ENCODE results near the gene RYK.

RYK gene

DNA sequence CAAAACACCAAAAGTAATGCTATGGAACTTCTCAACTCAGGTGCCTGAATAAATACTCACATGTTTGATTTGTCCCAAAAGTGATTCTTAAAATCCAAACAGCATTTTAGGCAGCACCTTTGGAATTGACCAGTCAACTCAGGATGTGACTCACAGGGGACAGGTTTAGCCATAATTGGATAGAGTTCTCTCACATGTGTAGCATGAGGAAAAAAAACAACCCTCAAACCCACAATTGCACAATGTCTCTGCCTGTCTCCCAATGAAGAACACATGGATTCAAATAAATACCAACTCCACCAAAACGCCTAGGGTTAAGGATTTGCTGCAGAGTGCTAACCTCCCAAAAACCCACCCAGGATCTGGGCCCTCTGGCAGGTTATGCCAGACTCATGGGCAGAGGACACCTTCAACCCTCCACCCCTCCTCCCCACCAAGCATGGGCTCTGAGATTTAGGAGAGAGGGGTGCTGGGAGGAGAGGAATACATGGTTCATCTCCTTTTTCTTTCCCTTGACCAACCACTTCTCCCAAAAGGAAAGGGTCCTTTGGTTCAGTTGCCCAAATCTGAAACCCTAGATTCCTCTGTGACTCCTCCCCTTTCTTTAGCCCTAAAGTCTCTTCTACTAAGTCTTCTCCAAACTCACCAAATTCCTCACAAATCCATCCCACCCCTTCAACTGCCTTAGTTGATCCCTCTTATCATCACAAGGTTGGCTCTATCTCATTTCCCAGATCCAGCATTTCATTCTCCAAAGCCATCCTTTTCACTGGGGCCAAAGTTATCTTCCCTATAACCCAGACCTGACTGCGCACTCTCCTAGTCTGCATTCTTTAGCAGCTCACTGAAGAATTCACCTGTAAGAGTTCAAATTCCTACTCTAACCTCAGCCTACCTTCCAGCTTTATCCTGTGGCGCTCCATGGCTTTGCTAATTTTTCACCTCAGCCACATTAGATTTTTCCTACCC, 7.7 kb downstream of the RYK start:
- DNase-seq (ENCODE audit: insufficient read length, low spot score), result no peak
- TF ChIP-seq PAX5 (IDR thresholded peaks at IDR 0.05; ENCODE audit: insufficient read depth, low read length, severe bottlenecking) (no peak), POLR2AphosphoS5 (IDR thresholded peaks at IDR 0.05; ENCODE audit: low read depth, low read length) (no peak), SPI1 (IDR thresholded peaks at IDR 0.05; ENCODE audit: low read depth, low read length) (no peak), TAF1 (IDR thresholded peaks at IDR 0.05; ENCODE audit: low read depth, low read length) (no peak), POLR2A (IDR thresholded peaks at IDR 0.05; ENCODE audit: low read depth, low read length) (no peak), POU2F2 (IDR thresholded peaks at IDR 0.05; ENCODE audit: low read depth, low read length) (no peak)
- no peak for FAIRE-seq

DNA sequence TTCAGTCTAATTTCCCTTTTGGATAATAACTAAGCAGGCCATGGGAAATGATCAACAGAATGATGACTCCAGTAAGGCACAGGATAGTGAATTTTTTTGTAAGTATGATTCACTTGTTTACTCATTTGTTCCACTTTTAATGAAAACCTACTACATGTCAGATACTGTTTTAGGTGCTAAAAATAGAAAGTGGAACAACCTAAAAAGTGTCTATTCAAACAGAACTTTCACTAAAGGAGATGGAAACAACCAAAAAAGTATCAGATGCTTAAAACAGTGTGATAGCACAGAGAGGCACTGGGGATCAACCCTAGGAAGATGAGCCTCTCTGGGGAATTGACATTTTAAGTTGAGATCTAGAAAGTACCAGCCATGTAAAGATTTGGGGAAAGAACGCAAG, 11.1 kb downstream of the RYK start:
- FAIRE-seq (peak; percentile 52), DNase-seq (ENCODE audit: insufficient read length, low spot score) (no peak)
- TF ChIP-seq POLR2AphosphoS5 (IDR thresholded peaks at IDR 0.05; ENCODE audit: low read depth, low read length) (no peak), POU2F2 (IDR thresholded peaks at IDR 0.05; ENCODE audit: low read depth, low read length) (no peak), PAX5 (IDR thresholded peaks at IDR 0.05; ENCODE audit: insufficient read depth, low read length, severe bottlenecking) (no peak), SPI1 (IDR thresholded peaks at IDR 0.05; ENCODE audit: low read depth, low read length) (no peak), POLR2A (IDR thresholded peaks at IDR 0.05; ENCODE audit: low read depth, low read length) (no peak), TAF1 (IDR thresholded peaks at IDR 0.05; ENCODE audit: low read depth, low read length) (no peak)

DNA sequence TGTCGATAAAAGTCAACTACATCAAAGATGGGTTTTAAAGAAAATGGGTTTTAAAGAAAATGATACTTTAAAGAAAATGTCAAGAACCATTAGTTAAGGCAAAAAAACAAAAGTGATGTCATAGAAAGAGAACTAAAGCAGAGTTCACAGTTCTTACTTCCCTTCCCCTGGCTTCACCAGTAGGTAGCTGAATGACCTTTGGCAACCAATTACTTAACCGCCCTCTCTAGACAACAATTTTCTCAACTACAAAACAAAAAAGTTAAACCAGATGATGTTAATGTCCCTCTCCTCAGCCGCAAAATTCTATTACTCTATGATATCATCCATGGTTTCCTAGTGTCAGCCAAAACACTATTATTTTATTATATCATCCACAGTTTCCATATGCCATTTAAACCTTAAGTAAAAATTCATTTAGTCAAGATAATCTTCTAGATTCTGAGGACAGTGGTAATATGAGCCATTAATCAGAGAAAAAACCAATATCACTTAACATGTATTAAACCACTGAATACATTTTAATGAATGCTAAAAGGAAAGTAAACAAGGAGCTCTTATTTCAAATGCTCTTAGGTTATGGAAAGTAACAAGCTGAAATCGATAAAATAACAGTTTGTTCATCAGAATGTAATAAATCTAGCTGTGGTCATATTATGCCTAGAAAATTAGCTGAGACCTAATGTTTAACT, 13.1 kb downstream of the RYK start:
- DNase-seq (ENCODE audit: insufficient read length, low spot score) (no peak), FAIRE-seq (peak; percentile 81)
- no peak for TF ChIP-seq PAX5 (IDR thresholded peaks at IDR 0.05; ENCODE audit: insufficient read depth, low read length, severe bottlenecking)
- TF ChIP-seq TAF1 (IDR thresholded peaks at IDR 0.05; ENCODE audit: low read depth, low read length), result no peak
- TF ChIP-seq POLR2AphosphoS5 (IDR thresholded peaks at IDR 0.05; ENCODE audit: low read depth, low read length), result no peak
- TF ChIP-seq SPI1 (IDR thresholded peaks at IDR 0.05; ENCODE audit: low read depth, low read length), result peak; percentile 45
- TF ChIP-seq POLR2A (IDR thresholded peaks at IDR 0.05; ENCODE audit: low read depth, low read length), result no peak
- no peak for TF ChIP-seq POU2F2 (IDR thresholded peaks at IDR 0.05; ENCODE audit: low read depth, low read length)

DNA sequence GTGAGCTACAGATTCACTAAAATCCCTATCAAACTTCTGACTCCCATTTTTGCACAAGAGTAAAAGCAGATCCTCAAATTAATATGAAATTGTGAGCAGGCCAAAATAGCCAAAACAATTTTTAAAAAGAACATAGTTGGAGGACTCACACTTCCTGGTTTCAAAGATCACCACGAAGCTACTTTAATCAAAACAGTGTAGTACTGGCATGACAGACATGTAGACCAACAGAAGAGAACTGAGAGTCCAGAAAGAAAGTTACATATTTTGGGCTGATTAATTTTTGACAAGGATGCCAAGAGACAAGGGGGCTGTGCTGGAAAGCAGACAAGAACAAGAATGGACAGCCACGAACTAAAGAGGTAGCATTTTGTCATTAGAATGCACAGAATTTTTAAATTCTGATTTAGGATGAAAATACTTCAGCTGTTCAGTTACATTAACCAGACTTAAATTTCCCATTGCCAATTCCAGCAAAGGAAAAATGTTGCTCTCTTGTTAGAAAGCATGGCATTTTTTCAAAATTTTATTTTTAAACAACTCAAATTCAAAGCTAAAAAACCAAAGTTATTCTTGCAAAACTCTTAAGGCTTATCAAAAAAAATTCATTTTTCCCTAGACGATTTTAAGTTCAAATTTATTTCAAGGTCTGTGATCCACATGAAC, 14.0 kb downstream of the RYK start:
- DNase-seq (ENCODE audit: insufficient read length, low spot score) (no peak), FAIRE-seq (peak; percentile 74)
- TF ChIP-seq POLR2AphosphoS5 (IDR thresholded peaks at IDR 0.05; ENCODE audit: low read depth, low read length) (no peak), SPI1 (IDR thresholded peaks at IDR 0.05; ENCODE audit: low read depth, low read length) (peak; percentile 82)

DNA sequence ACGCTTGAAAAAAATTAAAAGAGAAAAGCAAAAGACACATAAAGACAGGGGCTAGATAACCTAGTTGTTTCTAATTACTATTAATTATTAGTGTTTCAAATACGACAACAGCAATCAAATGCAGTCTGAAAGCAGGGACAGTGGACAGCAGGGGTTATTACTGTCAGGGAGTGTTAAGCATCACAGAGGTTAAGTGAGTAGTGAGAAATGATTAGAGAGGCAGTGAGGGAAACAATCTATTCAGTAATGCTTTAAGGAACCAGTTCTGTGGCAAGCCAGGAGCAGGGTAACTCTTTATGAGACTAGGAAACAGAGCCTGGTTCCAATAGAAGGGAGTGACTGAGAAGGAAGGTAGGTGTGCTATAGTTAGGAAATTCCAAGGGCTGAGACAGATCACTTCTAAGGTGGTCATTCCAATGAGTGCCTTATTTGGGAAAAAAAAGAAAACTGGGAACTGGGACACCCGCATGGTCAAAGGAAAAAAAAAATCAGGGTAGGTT, 15.0 kb downstream of the RYK start:
- FAIRE-seq (no peak), DNase-seq (ENCODE audit: insufficient read length, low spot score) (no peak)
- TF ChIP-seq PAX5 (IDR thresholded peaks at IDR 0.05; ENCODE audit: insufficient read depth, low read length, severe bottlenecking), result no peak
- no peak for TF ChIP-seq SPI1 (IDR thresholded peaks at IDR 0.05; ENCODE audit: low read depth, low read length)
- TF ChIP-seq POLR2A (IDR thresholded peaks at IDR 0.05; ENCODE audit: low read depth, low read length), result no peak
- no peak for TF ChIP-seq POU2F2 (IDR thresholded peaks at IDR 0.05; ENCODE audit: low read depth, low read length)
- TF ChIP-seq TAF1 (IDR thresholded peaks at IDR 0.05; ENCODE audit: low read depth, low read length), result no peak
- TF ChIP-seq POLR2AphosphoS5 (IDR thresholded peaks at IDR 0.05; ENCODE audit: low read depth, low read length), result no peak

DNA sequence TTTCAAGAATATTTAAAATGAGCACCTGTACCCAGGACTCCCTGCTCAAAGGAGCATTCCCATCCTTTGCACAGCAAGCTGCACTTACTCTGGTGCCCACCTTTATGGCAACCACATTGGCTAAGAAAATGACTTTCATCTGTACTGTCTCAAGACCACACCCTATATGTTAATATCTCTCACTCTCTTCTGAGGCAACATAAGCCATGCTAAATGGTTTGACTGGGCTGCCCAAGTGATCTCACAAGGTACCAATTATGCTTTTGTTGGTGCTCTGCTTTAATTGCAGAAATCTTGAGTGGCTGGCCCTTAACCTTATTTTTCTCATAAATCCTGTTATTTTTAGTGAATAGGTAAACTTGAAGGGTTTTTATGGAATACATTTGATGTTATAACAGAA, 17.7 kb downstream of the RYK start:
- FAIRE-seq (no peak), DNase-seq (ENCODE audit: insufficient read length, low spot score) (no peak)
- TF ChIP-seq POLR2A (IDR thresholded peaks at IDR 0.05; ENCODE audit: low read depth, low read length) (no peak), POLR2AphosphoS5 (IDR thresholded peaks at IDR 0.05; ENCODE audit: low read depth, low read length) (no peak), PAX5 (IDR thresholded peaks at IDR 0.05; ENCODE audit: insufficient read depth, low read length, severe bottlenecking) (no peak), TAF1 (IDR thresholded peaks at IDR 0.05; ENCODE audit: low read depth, low read length) (no peak), POU2F2 (IDR thresholded peaks at IDR 0.05; ENCODE audit: low read depth, low read length) (no peak), SPI1 (IDR thresholded peaks at IDR 0.05; ENCODE audit: low read depth, low read length) (no peak)

DNA sequence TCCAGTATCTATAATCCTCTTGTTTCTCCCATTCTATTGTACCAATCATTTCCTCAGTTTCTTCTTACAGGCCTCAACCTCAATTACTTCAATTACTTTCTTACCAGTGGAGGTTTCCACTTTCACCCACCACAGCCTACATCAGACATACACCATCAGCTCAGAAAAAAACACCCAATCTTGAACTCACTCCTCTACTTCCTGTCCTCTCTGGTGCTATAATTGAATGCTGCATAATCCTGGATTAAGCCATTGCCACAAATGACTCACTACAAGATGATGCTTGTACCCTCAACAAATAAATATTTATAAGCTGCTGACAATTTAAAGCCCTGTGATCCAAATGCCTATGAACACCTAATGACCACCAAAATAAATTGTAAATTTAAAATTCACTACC, 18.5 kb downstream of the RYK start:
- TF ChIP-seq POLR2A (IDR thresholded peaks at IDR 0.05; ENCODE audit: low read depth, low read length) (no peak), SPI1 (IDR thresholded peaks at IDR 0.05; ENCODE audit: low read depth, low read length) (0 out of 2 replicates have a peak, but pooled peaks have one; percentile 4)
- FAIRE-seq, result no peak
- no peak for DNase-seq (ENCODE audit: insufficient read length, low spot score)

DNA sequence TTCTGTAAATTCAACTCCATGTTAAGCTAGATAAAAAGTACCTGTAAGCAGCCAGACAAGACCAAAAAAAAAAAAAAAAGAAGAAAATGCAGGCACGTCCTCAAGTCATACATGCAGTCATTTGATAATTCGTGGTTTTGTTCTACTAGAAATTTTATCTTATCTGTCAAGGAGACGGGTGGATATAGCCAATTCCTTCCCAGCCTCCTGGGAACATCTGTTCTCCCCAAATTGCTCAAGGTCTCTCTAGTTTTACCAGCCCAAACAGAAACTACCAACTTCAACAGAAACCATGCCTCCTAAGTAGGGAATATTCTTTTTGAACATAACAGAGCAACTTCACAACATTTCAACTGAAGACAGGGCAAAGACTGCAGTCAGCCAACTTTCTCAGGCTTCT, 19.5 kb downstream of the RYK start:
- DNase-seq (ENCODE audit: insufficient read length, low spot score), result no peak
- FAIRE-seq, result no peak
- no peak for TF ChIP-seq POLR2AphosphoS5 (IDR thresholded peaks at IDR 0.05; ENCODE audit: low read depth, low read length)
- TF ChIP-seq POU2F2 (IDR thresholded peaks at IDR 0.05; ENCODE audit: low read depth, low read length), result no peak
- no peak for TF ChIP-seq SPI1 (IDR thresholded peaks at IDR 0.05; ENCODE audit: low read depth, low read length)
- no peak for TF ChIP-seq POLR2A (IDR thresholded peaks at IDR 0.05; ENCODE audit: low read depth, low read length)
- TF ChIP-seq TAF1 (IDR thresholded peaks at IDR 0.05; ENCODE audit: low read depth, low read length), result no peak
- no peak for TF ChIP-seq PAX5 (IDR thresholded peaks at IDR 0.05; ENCODE audit: insufficient read depth, low read length, severe bottlenecking)

DNA sequence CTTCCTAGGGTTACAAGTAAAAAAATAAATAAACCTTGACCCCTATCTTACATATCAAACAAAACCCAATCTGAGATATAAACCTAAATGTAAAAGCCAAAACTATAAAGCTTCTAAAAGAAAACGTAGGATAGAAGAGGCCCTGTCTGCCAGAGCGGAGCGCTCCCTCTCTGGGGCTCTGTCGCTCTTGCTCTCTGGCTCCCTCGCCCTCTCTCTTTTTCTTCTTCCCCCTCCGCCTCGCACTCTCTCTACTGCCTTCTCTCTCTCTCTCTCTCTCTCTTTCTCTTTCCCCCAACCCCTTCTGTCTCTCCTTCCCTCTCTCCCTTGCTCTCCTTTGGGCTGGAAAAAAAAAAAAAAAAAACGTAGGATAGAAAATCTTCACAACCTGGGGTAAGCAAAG, 21.6 kb downstream of the RYK start:
- DNase-seq (ENCODE audit: insufficient read length, low spot score), result no peak
- TF ChIP-seq POLR2AphosphoS5 (IDR thresholded peaks at IDR 0.05; ENCODE audit: low read depth, low read length) (no peak), PAX5 (IDR thresholded peaks at IDR 0.05; ENCODE audit: insufficient read depth, low read length, severe bottlenecking) (no peak), TAF1 (IDR thresholded peaks at IDR 0.05; ENCODE audit: low read depth, low read length) (no peak), SPI1 (IDR thresholded peaks at IDR 0.05; ENCODE audit: low read depth, low read length) (no peak), POLR2A (IDR thresholded peaks at IDR 0.05; ENCODE audit: low read depth, low read length) (no peak), POU2F2 (IDR thresholded peaks at IDR 0.05; ENCODE audit: low read depth, low read length) (no peak)
- no peak for FAIRE-seq
